HG03095 (cell line): ENCODE results near the gene TRIM41.
"Not testable (repeated sequence)": the region's sequence is repeated elsewhere in the genome, so short reads cannot be mapped to it uniquely, and the experiment has no call there.

Experiments
- ATAC-seq: cut with Tn5 transposase; IDR thresholded peaks from one replicate; pipeline ENCODE4 v1.9.1; 2021; ENCODE audit warnings: moderate library complexity; ENCODE audit not compliant: unreplicated experiment

Gene TRIM41

DNA sequence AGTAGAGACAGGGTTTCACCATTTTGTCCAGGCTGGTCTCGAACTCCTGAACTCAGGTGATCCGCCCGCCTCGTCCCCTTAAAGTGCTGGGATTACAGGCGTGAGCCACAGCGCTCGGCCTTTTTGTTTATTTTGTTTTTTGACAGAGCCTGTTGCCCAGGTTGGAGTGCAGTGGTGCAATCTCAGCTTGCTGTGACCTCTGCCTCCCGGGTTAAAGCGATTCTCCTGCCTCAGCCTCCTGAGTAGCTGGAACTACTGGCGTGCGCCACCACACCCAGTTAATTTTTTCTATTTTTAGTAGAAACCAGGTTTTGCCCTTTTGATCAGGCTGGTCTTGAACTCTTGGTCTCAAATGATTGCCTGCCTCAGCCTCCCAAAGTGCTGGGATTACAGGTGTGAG lies 12.9 kb upstream of the TRIM41 start:
- not testable (repeated sequence) for ATAC-seq

- ATAC-seq = not testable (repeated sequence)
Measured at GRCh38 chr5:181210698-181211097, 12.4 kb upstream of the TRIM41 start.

GRCh38 chr5:181211208-181211607 lies 11.9 kb upstream of the TRIM41 start:
- no peak for ATAC-seq

DNA sequence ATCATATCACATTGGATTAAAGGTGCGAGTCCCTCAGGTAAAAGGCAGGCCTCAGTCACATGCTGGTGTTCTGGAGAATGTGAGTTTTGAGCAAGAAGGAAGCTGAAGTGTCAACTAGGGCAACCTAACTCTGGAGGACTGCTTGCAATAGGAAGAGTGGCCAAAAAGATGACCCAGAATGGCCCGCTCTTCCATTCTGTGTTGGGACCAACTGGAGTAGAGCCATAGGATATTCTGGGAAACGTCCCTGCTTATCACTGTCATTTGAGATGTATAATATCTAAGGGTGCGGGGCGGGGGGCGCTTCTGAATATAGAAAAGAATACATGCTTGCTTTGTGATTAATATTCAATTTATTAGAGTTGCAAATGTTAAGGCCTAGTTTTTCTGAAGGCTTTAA lies 11.0 kb upstream of the TRIM41 start:
- no peak for ATAC-seq

DNA sequence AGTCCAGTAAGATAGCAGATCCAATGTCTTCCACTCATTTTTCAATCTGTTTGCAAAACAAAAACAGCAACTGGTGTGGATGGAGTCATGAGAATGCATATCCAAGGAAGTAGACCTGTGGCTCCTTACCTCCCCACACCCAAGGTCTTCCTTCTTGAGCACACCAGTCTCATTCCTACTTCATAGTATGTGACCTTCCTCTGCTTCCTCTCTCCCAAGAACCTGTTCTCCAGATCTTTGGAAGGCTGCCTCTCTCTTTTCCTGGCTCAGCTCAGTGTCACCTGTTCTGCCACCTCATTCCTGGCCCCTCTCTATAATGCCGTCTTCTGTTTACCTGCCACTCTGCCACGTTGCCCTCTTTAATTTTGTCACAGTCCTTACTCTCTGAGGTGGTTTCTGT lies 10.1 kb upstream of the TRIM41 start:
- no peak for ATAC-seq

DNA sequence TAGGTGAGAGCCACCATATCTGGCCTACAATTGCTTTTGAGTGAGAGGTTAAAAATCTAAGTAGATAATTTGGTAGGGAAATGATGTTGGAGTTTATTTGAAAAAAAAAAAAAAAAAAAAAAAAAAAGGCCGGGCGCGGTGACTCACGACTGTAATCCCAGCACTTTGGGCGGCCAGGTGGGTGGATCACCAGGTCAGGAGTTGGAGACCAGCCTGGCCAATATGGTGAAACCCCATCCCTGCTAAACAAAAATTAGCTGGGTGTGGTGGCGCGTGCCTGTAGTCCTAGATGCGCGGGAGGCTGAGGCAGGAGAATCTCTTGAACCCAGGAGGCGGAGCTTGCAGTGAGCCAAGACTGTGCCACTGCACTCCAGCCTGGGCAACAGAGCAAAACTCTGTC lies 8.8 kb upstream of the TRIM41 start:
- ATAC-seq = not testable (repeated sequence)

GRCh38 chr5:181215997-181216989 lies 6.8 kb upstream of the TRIM41 start:
- no peak for ATAC-seq

- peak; percentile 36 for ATAC-seq
Measured at GRCh38 chr5:181217111-181217802, 5.8 kb upstream of the TRIM41 start.

DNA sequence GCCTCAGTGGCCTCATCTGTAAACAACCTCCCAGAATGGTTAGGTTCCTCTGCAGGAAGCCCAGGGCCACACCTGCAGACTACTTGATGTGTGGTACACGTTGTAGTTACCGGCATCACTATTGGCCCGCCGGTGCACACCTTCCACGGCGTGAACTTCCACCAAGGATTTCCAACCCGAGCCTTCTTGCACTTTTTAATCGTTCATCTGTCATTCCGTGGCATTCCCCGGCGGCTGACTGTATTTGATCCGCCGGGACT lies 5.3 kb upstream of the TRIM41 start:
- ATAC-seq = peak; percentile 15

- ATAC-seq = no peak
Measured at GRCh38 chr5:181218795-181219124, 4.3 kb upstream of the TRIM41 start.

DNA sequence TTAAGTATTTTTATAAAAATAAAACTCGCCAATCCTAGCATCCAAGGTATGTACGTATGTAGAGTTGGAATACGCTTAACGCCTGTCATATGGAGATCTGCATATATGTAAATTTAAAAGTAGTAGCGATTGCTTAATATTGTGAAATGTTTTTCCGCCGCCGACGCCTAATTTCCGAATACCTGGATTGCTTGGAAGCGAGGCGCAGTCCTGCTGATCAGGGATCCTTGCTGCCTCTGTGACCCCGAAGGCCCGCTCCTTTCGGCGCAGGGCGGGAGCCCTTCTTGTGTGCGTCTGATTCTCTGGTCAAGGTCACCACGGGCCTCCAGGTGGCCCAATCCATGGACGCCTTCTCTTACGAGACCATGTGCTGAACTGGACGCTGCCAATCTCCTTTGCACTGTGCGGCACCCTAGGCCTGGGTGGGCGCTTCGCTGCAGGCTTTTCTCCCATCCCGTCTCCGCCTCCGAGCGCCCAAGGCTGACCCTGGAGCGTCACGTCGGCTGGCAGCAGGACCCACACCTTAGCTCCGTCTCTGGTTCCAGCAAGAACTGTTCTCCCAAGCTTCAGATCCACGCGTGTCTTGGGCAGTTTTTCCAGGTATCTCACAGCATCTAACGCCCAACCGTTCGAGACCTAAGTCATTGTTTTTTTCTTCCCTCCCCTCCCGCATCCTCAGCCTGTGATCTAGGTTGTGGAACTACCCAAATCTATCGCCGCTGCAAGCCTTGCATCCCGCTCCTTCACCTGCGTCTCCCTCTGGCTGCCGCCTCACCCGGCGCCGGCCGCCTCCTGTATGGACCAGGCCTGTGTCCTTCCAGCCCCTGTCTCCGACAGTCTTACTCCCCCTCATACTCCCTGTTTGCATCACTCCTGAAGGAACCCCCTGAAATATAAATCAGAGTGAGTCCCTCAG lies 3.6 kb upstream of the TRIM41 start:
- ATAC-seq = no peak

DNA sequence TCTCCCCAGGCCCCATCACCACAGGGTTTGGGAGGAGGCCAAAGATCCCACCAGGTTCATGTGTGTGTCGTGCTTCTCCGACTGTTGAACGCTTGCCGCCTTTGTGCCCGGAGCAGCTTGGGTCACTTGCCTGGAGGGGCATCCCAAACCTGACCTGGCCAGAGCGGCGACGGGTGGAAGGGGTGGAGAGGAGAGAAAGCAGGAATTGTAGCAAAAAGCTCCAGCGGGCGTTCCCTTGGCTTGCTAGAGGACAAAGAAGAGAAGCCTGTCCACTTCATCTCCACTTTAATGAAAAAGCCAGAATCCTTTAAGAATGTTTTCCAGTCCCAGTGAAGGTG lies 2.9 kb upstream of the TRIM41 start:
- no peak for ATAC-seq

DNA sequence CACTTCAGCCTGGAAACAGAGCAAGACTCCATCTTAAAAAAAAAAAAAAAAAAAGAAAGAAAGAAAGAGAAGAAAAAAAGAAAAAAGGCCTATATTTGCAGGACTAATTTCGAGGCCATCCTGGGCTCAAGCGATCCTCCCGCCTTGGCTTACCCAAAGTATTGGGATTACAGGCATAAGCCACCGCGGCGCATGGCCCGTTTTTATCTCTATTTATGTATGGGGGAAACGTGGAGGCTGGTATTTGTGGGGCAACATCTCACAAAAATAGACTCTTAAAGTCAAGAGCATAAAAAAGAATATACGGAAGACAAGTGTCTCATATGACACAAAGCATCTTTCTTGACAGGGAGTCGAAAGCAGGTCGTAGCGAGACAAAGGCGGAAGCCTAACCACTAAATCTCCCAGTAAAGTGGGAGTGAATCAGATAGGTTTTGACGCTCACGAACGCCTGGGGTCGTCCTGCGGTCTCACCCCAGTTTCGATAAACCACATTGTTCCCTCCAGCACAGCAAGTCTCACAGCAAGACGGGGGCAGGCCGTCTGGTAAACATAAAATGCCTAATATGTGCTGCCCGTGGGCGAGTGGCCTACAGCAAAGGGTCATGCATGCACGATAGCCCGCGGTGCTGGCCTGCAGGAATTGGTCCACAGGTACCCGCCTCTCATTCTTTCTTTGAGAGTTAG lies 1.8 kb upstream of the TRIM41 start:
- no peak for ATAC-seq

- peak; percentile 26 for ATAC-seq
Measured at GRCh38 chr5:181221792-181222629, 1.1 kb upstream of the TRIM41 start.

- no peak for ATAC-seq
Measured at GRCh38 chr5:181222630-181223057, 437 bp upstream of the TRIM41 start.

- ATAC-seq = no peak
Measured at GRCh38 chr5:181223729-181224389, 778 bp downstream of the TRIM41 start.

DNA sequence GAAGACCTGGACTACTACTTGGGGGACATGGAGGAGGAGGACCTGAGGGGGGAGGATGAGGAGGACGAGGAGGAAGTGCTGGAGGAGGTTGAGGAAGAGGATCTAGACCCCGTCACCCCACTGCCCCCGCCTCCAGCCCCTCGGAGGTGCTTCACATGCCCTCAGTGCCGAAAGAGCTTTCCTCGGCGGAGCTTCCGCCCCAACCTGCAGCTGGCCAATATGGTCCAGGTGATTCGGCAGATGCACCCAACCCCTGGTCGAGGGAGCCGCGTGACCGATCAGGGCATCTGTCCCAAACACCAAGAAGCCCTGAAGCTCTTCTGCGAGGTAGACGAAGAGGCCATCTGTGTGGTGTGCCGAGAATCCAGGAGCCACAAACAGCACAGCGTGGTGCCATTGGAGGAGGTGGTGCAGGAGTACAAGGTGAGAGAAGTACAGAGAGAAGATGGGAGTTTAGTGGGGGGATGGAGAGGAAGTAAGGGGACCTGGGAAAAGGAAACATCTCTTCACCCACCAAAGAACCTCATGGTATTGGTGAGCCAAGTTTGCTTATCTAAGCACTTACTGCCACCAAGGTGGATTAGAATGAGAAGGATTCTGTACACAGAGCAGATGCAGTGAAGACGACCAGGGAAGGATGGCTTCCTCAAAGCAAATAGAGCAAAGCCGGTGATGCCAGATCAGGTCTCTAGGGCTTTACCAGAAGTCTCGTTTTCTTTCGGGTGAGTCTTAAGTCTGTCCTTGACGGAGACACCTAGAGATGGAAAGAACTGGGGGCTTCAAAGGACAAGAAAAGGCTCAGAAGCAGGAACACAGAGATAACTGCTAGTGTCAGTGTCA lies 1.5 kb downstream of the TRIM41 start:
- no peak for ATAC-seq

- ATAC-seq = no peak
Measured at GRCh38 chr5:181229996-181230395, 6.9 kb downstream of the TRIM41 start.

GRCh38 chr5:181230551-181230950 lies 7.5 kb downstream of the TRIM41 start:
- no peak for ATAC-seq
